GM18517 (cell line): ENCODE data around the gene SRPK3.

Experiments used
- ATAC-seq: cut with Tn5 transposase; IDR thresholded peaks from one replicate; pipeline ENCODE4 v1.9.1; 2021; ENCODE audit warnings: mild to moderate bottlenecking, moderate library complexity; ENCODE audit not compliant: unreplicated experiment

SRPK3 gene

GRCh38 chrX:153828308-153828707, 47.5 kb downstream of the SRPK3 start:
- no peak for ATAC-seq

- no peak for ATAC-seq
Measured at GRCh38 chrX:153828723-153829548, 48.1 kb downstream of the SRPK3 start.

DNA sequence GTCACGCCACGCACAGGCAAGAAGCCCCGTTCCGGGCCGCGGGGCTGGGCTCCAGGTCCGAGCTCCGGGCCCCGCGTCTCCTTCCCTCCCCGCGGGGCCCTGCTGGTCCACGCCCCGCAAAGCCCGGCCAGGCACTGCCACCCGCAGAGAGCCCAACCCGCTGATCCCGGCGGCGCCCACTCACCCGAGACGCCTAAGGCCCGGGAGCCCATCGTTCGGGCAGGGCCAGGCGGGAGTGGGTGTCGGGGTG, 48.6 kb downstream of the SRPK3 start:
- ATAC-seq = no peak

DNA sequence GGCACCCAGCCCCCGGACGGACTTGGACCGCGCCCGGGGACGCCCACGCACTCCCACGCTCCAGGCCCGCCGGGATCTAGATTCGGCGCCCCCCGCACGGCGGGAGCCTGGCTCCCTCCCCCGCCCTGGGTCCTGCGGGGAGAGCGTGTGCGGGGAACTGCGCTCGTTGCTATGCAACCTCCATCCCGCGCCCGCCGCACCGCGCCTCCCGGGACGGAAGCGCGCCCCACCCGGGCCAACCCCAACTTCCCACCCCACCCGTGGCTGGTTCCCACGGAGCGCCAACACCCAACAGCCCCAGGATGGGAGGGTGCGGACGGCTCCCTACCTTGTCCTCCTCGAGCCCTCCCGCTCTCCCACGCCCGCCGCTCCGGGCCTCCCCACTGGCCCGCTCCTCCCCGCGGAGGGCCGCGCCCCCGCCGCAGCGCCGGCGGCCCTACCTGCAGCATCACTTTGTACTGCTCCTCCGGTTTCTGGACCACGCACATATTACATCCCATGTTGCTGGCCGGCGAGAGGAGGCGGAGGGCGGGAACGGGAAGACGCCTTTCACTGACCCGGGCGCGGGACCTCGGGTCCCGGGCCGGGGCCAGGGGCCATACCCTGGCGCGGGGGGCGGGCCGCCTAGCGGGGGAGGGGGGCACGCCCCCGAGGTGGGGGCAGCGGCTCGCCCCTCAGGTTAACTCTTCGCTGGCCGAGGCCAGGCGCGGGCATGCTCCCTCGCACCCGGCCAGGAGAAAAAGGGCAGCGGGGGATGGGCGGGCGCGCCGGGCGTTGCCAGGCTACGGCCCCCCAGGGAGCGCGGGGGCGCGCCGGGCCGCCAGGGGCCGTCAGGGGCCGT, 49.2 kb downstream of the SRPK3 start, which contains the start of gene PDZD4:
Gene PDZD4, minus strand, starts transcription at position 746 of the 841 bp plus-strand sequence. Its CDS starts 246 bp downstream, at position 500.
- ATAC-seq = no peak

- no peak for ATAC-seq
Measured at GRCh38 chrX:153830640-153831428, 50.0 kb downstream of the SRPK3 start.

DNA sequence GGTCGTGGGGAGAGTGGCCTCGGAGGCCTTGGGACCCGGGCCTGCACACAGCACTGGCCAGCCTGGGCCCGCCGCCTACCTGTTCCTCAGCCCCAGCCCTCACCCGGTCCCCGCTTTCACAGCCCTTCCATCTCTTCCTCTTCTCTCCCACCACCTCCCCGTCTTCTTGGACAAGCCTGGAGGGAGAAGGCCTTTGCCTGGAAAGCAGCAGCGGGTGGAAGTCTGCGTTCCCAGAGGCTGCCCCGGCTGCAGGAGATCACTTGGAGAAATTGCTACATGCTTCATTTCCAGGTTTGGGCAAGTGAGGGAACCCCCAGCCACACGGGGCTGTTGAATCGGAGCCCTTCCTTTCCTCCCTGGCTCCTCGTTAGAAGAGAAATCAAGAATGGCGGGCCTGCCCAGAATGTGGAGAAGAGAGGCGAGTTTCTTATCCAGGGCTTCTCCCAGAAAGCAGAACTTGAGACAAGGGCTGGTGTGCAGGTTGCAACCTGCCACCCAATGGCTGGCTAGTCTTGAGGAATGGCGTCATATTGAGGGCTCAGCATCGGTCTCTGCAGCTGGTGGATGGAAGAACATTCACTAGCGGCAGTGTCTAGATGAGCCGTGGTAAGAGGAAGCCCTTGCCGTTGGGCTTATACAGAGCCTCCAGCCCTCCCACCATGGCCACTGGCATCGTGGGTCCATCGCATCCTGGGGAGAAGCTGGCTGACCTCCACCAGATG, 50.7 kb downstream of the SRPK3 start:
- no peak for ATAC-seq

DNA sequence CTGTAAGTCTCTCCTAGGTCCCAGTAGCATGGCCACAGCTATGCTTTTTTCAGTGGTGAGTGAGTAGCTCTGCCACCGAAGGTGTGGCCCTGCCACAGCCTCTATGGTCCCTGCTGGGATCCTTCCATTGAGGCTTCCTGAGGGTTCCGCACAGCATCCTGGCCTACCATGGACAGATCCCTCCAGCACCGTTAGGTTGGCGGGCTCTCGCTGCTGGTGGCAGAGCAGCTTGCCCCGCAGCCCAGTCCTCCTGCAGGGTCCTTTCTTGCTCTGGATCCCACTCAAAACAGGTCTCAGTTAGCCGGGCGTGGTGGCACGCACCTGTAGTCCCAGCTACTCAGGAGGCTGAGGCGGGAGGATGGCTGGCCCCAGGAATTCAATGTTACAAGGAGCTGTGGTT, 51.9 kb downstream of the SRPK3 start:
- no peak for ATAC-seq
